SK-N-SH (cell line): ENCODE data around the gene PIK3R2.

Experiments used
- CHD2 ChIP-seq: fragments of 150-350 bp; IDR thresholded peaks from 2 replicates; pipeline ENCODE4 v1.6.1; 2018; ENCODE audit warnings: low read length; ENCODE audit not compliant: partially characterized antibody
- CTCF ChIP-seq: fragments of 200-600 bp; sonication (generic); IDR thresholded peaks from 2 replicates; pipeline ENCODE4 v1.6.1; 2017; ENCODE audit warnings: antibody characterized with exemption, mild to moderate bottlenecking, moderate library complexity
- EP300 ChIP-seq, 2 experiments: IDR thresholded peaks; 2 replicates each; pipeline versions ENCODE4 v1.4.0 to v1.6.1; 2012; ENCODE audit warnings: borderline replicate concordance in 1 of 2, low read depth in 1 of 2, low read length in 1 of 2
- EZH2phosphoT487 ChIP-seq: fragments of 200-600 bp; sonication (generic); IDR thresholded peaks from 2 replicates; pipeline ENCODE4 v1.6.1; 2017; ENCODE audit warnings: low read depth, mixed run types, mild to moderate bottlenecking, antibody characterized with exemption, moderate library complexity, borderline replicate concordance
- FOXJ3 ChIP-seq: sonication (generic); formaldehyde crosslinking; IDR thresholded peaks from 2 replicates; pipeline ENCODE4 v1.5.1; 2020; ENCODE audit warnings: mild to moderate bottlenecking, missing genetic modification reagents
- GABPA ChIP-seq: IDR thresholded peaks from 2 replicates; pipeline ENCODE4 v1.4.0; 2012; ENCODE audit warnings: low read depth, mild to moderate bottlenecking
- MAX ChIP-seq: IDR thresholded peaks from 2 replicates; pipeline ENCODE4 v1.4.0; 2012; ENCODE audit warnings: low read depth
- POLR2AphosphoS5 ChIP-seq: IDR thresholded peaks from 2 replicates; pipeline ENCODE4 v1.6.1; 2012; ENCODE audit warnings: low read depth, low read length
- RCOR1 ChIP-seq: fragments of 150-350 bp; IDR thresholded peaks from 2 replicates; pipeline ENCODE4 v1.6.1; 2017; ENCODE audit warnings: antibody characterized with exemption, low read length
- REST ChIP-seq: IDR thresholded peaks from 2 replicates; pipeline ENCODE4 v1.6.1; 2012; ENCODE audit warnings: mild to moderate bottlenecking, low read depth, low read length, moderate library complexity
- TAF1 ChIP-seq: IDR thresholded peaks from 2 replicates; pipeline ENCODE4 v1.6.1; 2012; ENCODE audit warnings: low read depth, mild to moderate bottlenecking, low read length, moderate library complexity, borderline replicate concordance
- TCF12 ChIP-seq: IDR thresholded peaks from 2 replicates; pipeline ENCODE4 v1.4.0; 2012
- TF ChIP-seq, protein P1 (sequence below): IDR thresholded peaks from 2 replicates; pipeline ENCODE4; 2012

GRCh38 chr19:18160971-18161635 is 8.1 kb downstream of the PIK3R2 start:
- TF ChIP-seq CTCF = no peak
- TF ChIP-seq EP300 (IDR thresholded peaks at IDR 0.05; ENCODE audit: borderline replicate concordance in 1 of 2, low read depth in 1 of 2, low read length in 1 of 2) = no peak
- no peak for TF ChIP-seq GABPA
- TF ChIP-seq MAX = no peak
- no peak for TF ChIP-seq POLR2AphosphoS5
- no peak for TF ChIP-seq TCF12
- no peak for TF ChIP-seq FOXJ3 (CRISPR knock-in tag)
- no peak for TF ChIP-seq TAF1
- no peak for TF ChIP-seq RCOR1
- TF ChIP-seq REST = no peak
- TF ChIP-seq CHD2 = no peak
- TF ChIP-seq, protein P1, sequence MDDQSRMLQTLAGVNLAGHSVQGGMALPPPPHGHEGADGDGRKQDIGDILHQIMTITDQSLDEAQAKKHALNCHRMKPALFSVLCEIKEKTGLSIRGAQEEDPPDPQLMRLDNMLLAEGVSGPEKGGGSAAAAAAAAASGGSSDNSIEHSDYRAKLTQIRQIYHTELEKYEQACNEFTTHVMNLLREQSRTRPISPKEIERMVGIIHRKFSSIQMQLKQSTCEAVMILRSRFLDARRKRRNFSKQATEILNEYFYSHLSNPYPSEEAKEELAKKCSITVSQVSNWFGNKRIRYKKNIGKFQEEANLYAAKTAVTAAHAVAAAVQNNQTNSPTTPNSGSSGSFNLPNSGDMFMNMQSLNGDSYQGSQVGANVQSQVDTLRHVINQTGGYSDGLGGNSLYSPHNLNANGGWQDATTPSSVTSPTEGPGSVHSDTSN = no peak
- no peak for TF ChIP-seq EZH2phosphoT487
